H1 (cell line): Measurements from ENCODE around the gene FANCL. TPM values are rescaled to one million over a fixed set of nuclear protein-coding genes. Genes with fewer than 3 reads are reported as not detected.

Experiments used
- CTCF ChIA-PET: fragments of 300-600 bp; sonication (Branson Sonifier 250); formaldehyde crosslinking; loops from one replicate; lab custom pipeline; 2021; ENCODE audit not compliant: partially characterized antibody; lab: Charles Lee
- POLR2A ChIA-PET: fragments of 300-600 bp; sonication (Branson Sonifier 250); formaldehyde crosslinking; loops from one replicate; lab custom pipeline; 2021; ENCODE audit warnings: inconsistent platforms; ENCODE audit not compliant: partially characterized antibody; lab: Charles Lee
- DNase-seq, 2 experiments: peaks; one replicate each; pipeline versions ENCODE4 v3.0.0 to v3.0.0-alpha.2; 2010 to 2022; ENCODE audit warnings: low spot score in 2 of 2, low read depth in 1 of 2, mixed read lengths in 1 of 2
- FAIRE-seq: peaks from 2 replicates; lab custom pipeline; 2011; peaks lifted over from hg19 to GRCh38; lab: Jason Lieb, UNC
- H2AFZ ChIP-seq: 2 replicates; pipeline ENCODE4 v1.8.1; 2012; ENCODE audit warnings: low read length, inconsistent platforms
- H2AK5ac ChIP-seq: 2 replicates; pipeline ENCODE4 v1.6.1; 2013; ENCODE audit warnings: low read depth, low read length
- H2BK120ac ChIP-seq: replicated peaks from 2 replicates; pipeline ENCODE3; 2013; ENCODE audit warnings: low read depth, low read length, inconsistent platforms
- H2BK12ac ChIP-seq: 2 replicates; pipeline ENCODE4 v1.6.1; 2013; ENCODE audit warnings: low read depth, low read length
- H2BK15ac ChIP-seq: 2 replicates; pipeline ENCODE4 v1.6.1; 2013; ENCODE audit warnings: low read length
- H2BK20ac ChIP-seq: 2 replicates; pipeline ENCODE4 v1.6.1; 2013; ENCODE audit warnings: low read length
- H2BK5ac ChIP-seq: 2 replicates; pipeline ENCODE4 v1.6.1; 2013; ENCODE audit warnings: low read depth, low read length
- H3K14ac ChIP-seq: 2 replicates; pipeline ENCODE4 v1.6.1; 2013; ENCODE audit warnings: inconsistent platforms; ENCODE audit not compliant: insufficient read length
- H3K18ac ChIP-seq: 2 replicates; pipeline ENCODE4 v1.6.1; 2013; ENCODE audit warnings: low read length; ENCODE audit errors: extremely low read depth
- H3K23ac ChIP-seq: 2 replicates; pipeline ENCODE4 v1.6.1; 2013; ENCODE audit warnings: inconsistent platforms; ENCODE audit not compliant: insufficient read length
- H3K23me2 ChIP-seq: 2 replicates; pipeline ENCODE4 v1.6.1; 2013; ENCODE audit warnings: low read depth, low read length
- H3K27ac ChIP-seq: 2 replicates; pipeline ENCODE4 v1.6.1; 2011; ENCODE audit warnings: low read depth, low read length, inconsistent platforms
- H3K27me3 ChIP-seq, 4 experiments: replicated peaks in 1 of 4; 1 replicate in 1 of 4; 2 replicates in 3 of 4; pipeline versions ENCODE4 v1.6.1 to v1.8.1; 2011 to 2013; ENCODE audit warnings: low read length in 3 of 4, mild to moderate bottlenecking in 3 of 4, inconsistent platforms in 2 of 4, mixed read lengths in 2 of 4, moderate library complexity in 1 of 4; ENCODE audit not compliant: control insufficient read depth in 3 of 4, insufficient read depth in 3 of 4; ENCODE audit errors: extremely low read depth in 1 of 4
- H3K36me3 ChIP-seq, 4 experiments: 2 replicates each; pipeline versions ENCODE4 v1.6.1 to v1.8.1; 2011 to 2013; ENCODE audit warnings: mild to moderate bottlenecking in 4 of 4, low read length in 3 of 4, moderate library complexity in 2 of 4, control low read depth in 1 of 4, inconsistent platforms in 1 of 4; ENCODE audit not compliant: insufficient read depth in 4 of 4, control insufficient read depth in 2 of 4
- H3K4ac ChIP-seq: replicated peaks from 2 replicates; pipeline ENCODE3; 2013; ENCODE audit warnings: low read length, low read depth, mixed read lengths, inconsistent platforms; ENCODE audit not compliant: insufficient read length
- H3K4me1 ChIP-seq, 4 experiments: replicated peaks in 1 of 4; 1 replicate in 1 of 4; 2 replicates in 3 of 4; pipeline versions ENCODE4 v1.6.1 to v1.8.1; 2011 to 2013; ENCODE audit warnings: low read length in 3 of 4, inconsistent platforms in 2 of 4, mixed read lengths in 1 of 4; ENCODE audit not compliant: insufficient read depth in 4 of 4, control insufficient read depth in 3 of 4
- H3K4me2 ChIP-seq, 2 experiments: 2 replicates each; pipeline versions ENCODE4 v1.6.1 to v1.8.1; 2011 to 2013; ENCODE audit warnings: low read depth in 2 of 2, low read length in 2 of 2, control low read depth in 1 of 2, inconsistent platforms in 1 of 2, mild to moderate bottlenecking in 1 of 2; ENCODE audit not compliant: insufficient read depth in 1 of 2
- H3K4me3 ChIP-seq, 4 experiments: fragments of 200-600, 300-600 bp in 1 of 4; sonication (generic), shearing (Covaris generic), sonication (Bioruptor Twin) in 1 of 4; 2 replicates each; pipeline versions ENCODE4 v1.5.1 to v1.8.1; 2011 to 2016; ENCODE audit warnings: low read length in 4 of 4, low read depth in 3 of 4, control low read depth in 2 of 4, inconsistent platforms in 2 of 4, mild to moderate bottlenecking in 2 of 4, mixed read lengths in 1 of 4, moderate library complexity in 1 of 4; ENCODE audit not compliant: insufficient read depth in 2 of 4; ENCODE audit errors: extremely low read depth in 1 of 4
- H3K56ac ChIP-seq: replicated peaks from 2 replicates; pipeline ENCODE3; 2013; ENCODE audit warnings: low read depth, mild to moderate bottlenecking, mixed read lengths, low read length, inconsistent platforms; ENCODE audit not compliant: insufficient read length
- H3K79me1 ChIP-seq: 2 replicates; pipeline ENCODE4 v1.6.1; 2013; ENCODE audit warnings: low read depth, low read length, control low read depth
- H3K79me2 ChIP-seq, 2 experiments: 2 replicates each; pipeline versions ENCODE4 v1.6.1 to v1.8.1; 2012 to 2013; ENCODE audit warnings: low read length in 2 of 2, mild to moderate bottlenecking in 2 of 2, inconsistent platforms in 1 of 2; ENCODE audit not compliant: insufficient read depth in 2 of 2, control insufficient read depth in 1 of 2
- H3K9ac ChIP-seq, 4 experiments: replicated peaks in 1 of 4; 1 replicate in 1 of 4; 2 replicates in 3 of 4; pipeline versions ENCODE4 v1.6.1 to v1.8.1; 2011 to 2013; ENCODE audit warnings: low read depth in 3 of 4, low read length in 3 of 4, control low read depth in 2 of 4, mild to moderate bottlenecking in 2 of 4, moderate library complexity in 2 of 4, inconsistent platforms in 1 of 4; ENCODE audit errors: extremely low read depth in 1 of 4
- H3K9me3 ChIP-seq, 2 experiments: 2 replicates each; pipeline versions ENCODE4 v1.6.1 to v1.8.1; 2012 to 2013; ENCODE audit warnings: mild to moderate bottlenecking in 2 of 2, moderate library complexity in 2 of 2, control low read depth in 1 of 2, inconsistent platforms in 1 of 2, low read depth in 1 of 2, low read length in 1 of 2, mixed read lengths in 1 of 2; ENCODE audit not compliant: insufficient read depth in 2 of 2
- H4K20me1 ChIP-seq, 2 experiments: replicated peaks in 1 of 2; 2 replicates each; pipeline versions ENCODE3 to v1.8.1; 2011 to 2013; ENCODE audit warnings: inconsistent platforms in 2 of 2, low read length in 2 of 2, mild to moderate bottlenecking in 1 of 2; ENCODE audit not compliant: insufficient read depth in 2 of 2, control insufficient read depth in 1 of 2
- H4K5ac ChIP-seq: 2 replicates; pipeline ENCODE4 v1.6.1; 2013; ENCODE audit warnings: low read length, low read depth, mixed read lengths, inconsistent platforms; ENCODE audit not compliant: insufficient read length
- H4K8ac ChIP-seq: 2 replicates; pipeline ENCODE4 v1.8.0; 2013; ENCODE audit warnings: mild to moderate bottlenecking, moderate library complexity, low read length, inconsistent platforms; ENCODE audit not compliant: insufficient read depth; ENCODE audit errors: extremely low read depth
- H4K91ac ChIP-seq: replicated peaks from 2 replicates; pipeline ENCODE3; 2013; ENCODE audit warnings: low read length, mixed read lengths, inconsistent platforms; ENCODE audit not compliant: insufficient read length
- BACH1 ChIP-seq: IDR thresholded peaks from 2 replicates; pipeline ENCODE4 v1.6.1; 2012; ENCODE audit warnings: low read length, improper control_type of control experiment
- POLR2AphosphoS5 ChIP-seq: IDR thresholded peaks from 2 replicates; pipeline ENCODE4 v1.6.1; 2011; ENCODE audit warnings: low read depth, low read length
- RBBP5 ChIP-seq: IDR thresholded peaks from 2 replicates; pipeline ENCODE4 v1.7.1; 2012; ENCODE audit warnings: low read depth, mild to moderate bottlenecking, inconsistent platforms, low read length, moderate library complexity, borderline replicate concordance
- SAP30 ChIP-seq: fragments of 300-600 bp; sonication (generic); IDR thresholded peaks from 2 replicates; pipeline ENCODE4 v1.7.1; 2012; ENCODE audit warnings: low read length, moderate library complexity, mild to moderate bottlenecking, inconsistent platforms; ENCODE audit not compliant: insufficient read depth, insufficient replicate concordance
- SP4 ChIP-seq: IDR thresholded peaks from 2 replicates; pipeline ENCODE4 v1.6.1; 2012; ENCODE audit warnings: low read length, inconsistent platforms
- WGBS, 2 experiments: shearing (Covaris generic) in 1 of 2; methylation state at CpG; one replicate each; pipeline versions ENCODE4 v1.1.6 to v1.1.7; 2013 to 2015; ENCODE audit warnings: low lambda C conversion rate in 2 of 2, mixed read lengths in 2 of 2, inconsistent platforms in 1 of 2, low coverage in 1 of 2, missing lambda C conversion rate in 1 of 2; ENCODE audit not compliant: insufficient replicate concordance in 2 of 2, insufficient coverage in 1 of 2, insufficient read length in 1 of 2; ENCODE audit errors: extremely low coverage in 1 of 2, missing lambda C conversion rate in 1 of 2; 5-methylcytosine and 5-hydroxymethylcytosine counted together
- polyA plus RNA-seq, 7 experiments: library from polyadenylated mRNA; depleted of rRNA in 3 of 7; stranded (reverse) in 5 of 7; unstranded in 2 of 7; fragments of >200 nt in 5 of 7; fragments of 200-250 nt in 2 of 7; gene quantifications; 1 replicate in 5 of 7; 2 replicates in 1 of 7; 4 replicates in 1 of 7; pipeline versions ENCODE4 v1.2.1 to v1.2.3, GENCODE V29; 2011 to 2013; ENCODE audit warnings: missing spikeins in 2 of 7, mixed read lengths in 2 of 7
- total RNA-seq: library from RNA; stranded (reverse); fragmentation: NEBNext Ultra II Directional; extraction: Animal tissue kit (Norgen Biotek cat#: 25700); gene quantifications from 2 replicates; pipeline ENCODE4 v1.2.1, GENCODE V29; 2021
- TF ChIP-seq, protein P1 (sequence below): IDR thresholded peaks from 2 replicates; pipeline ENCODE4 v1.6.1; 2012; ENCODE audit warnings: inconsistent platforms

Gene FANCL
- total and polyA plus RNA-seq, 2 of the 8 experiments (the other 6 are each of a cell fraction or from before 2014, with no cell fraction given), result 38.7 to 55.9 TPM

DNA sequence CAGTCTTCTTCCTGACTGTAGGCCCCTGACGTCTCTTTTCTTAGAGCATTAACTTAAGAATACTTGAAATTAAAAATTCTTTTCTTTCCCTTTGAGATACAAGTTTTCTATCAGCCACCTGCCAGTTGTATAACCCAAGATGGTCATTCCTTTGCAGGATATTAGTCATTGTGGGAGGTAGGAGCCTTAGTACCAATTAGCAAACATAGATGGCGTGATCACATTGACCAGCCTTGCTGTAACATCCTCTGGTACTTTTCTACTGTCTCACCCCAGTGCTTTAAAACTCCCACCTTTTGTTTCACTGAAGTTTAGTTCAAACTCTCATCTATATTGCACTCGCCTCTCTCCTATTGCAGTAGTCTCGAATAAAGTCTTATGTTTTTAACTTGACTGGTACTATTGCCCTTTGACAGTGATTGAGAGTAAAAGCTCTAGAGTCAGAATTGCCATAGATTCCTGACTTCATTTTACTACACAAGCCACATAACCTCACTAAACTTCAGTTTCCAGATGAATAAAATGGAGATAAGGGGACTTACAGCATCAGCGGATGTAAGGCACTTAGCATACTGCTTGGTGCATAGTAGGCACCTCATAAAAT is 120.4 kb downstream of the FANCL start:
- no peak for TF ChIP-seq SAP30
- TF ChIP-seq, protein P1, sequence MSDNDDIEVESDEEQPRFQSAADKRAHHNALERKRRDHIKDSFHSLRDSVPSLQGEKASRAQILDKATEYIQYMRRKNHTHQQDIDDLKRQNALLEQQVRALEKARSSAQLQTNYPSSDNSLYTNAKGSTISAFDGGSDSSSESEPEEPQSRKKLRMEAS, result no peak
- TF ChIP-seq SP4, result no peak
- TF ChIP-seq POLR2AphosphoS5, result no peak
- no peak for TF ChIP-seq RBBP5
- TF ChIP-seq BACH1, result no peak
- Histone ChIP-seq H2BK20ac (no peak overlapping the region), H3K79me2 (no peaks in the 10 kb centered on the region), H3K4me3 (no peak overlapping the region), H2BK120ac (no peak overlapping the region), H3K79me1 (no peaks in the 10 kb centered on the region), H3K4me1 (no peaks in the 10 kb centered on the region), H3K56ac (no peak overlapping the region), H4K91ac (no peak overlapping the region), H3K27me3 (no peaks in the 10 kb centered on the region), H4K5ac (no peak overlapping the region), H3K23me2 (no peaks in the 10 kb centered on the region), H4K8ac (no peak overlapping the region), H3K4ac (no peak overlapping the region), H3K36me3 (peaks cover 0 to 8% (median 0%) of the 10 kb centered on the region in 4 experiments; a peak in 2 of 8 replicates), H3K4me2 (no peak overlapping the region), H2BK5ac (no peak overlapping the region), H3K14ac (no peak overlapping the region), H3K27ac (no peak overlapping the region), H3K18ac (no peak overlapping the region), H3K9me3 (peaks cover 0 to 2% of the 10 kb centered on the region in 2 experiments; a peak in 1 of 4 replicates), H3K23ac (no peak overlapping the region), H2BK15ac (no peak overlapping the region), H4K20me1 (no peaks in the 10 kb centered on the region), H2BK12ac (no peak overlapping the region), H2AK5ac (no peak overlapping the region), H2AFZ (no peak overlapping the region), H3K9ac (no peak overlapping the region)
- FAIRE-seq (no peak), DNase-seq (no peak)
- ChIA-PET POLR2A (no interaction called here), CTCF (interaction anchor here (0.9 to 1.0 kb wide), 3 partner anchors 10 to 546 kb away, joined by 3 read pairs; no protein-coding TSS in a partner anchor)
- 86% methylated on average over 5 of the region's 5 CpGs; no CpG with 5 or more reads in 1 of the 2 experiments for WGBS, 2 experiments
